H1 (cell line): ENCODE results near the gene TUBA1A. TPM values are rescaled to one million over a fixed set of nuclear protein-coding genes. Genes with fewer than 3 reads are reported as not detected.

Experiments
- CTCF ChIA-PET: fragments of 300-600 bp; sonication (Branson Sonifier 250); formaldehyde crosslinking; loops from one replicate; lab custom pipeline; 2021; ENCODE audit not compliant: partially characterized antibody; lab: Charles Lee
- POLR2A ChIA-PET: fragments of 300-600 bp; sonication (Branson Sonifier 250); formaldehyde crosslinking; loops from one replicate; lab custom pipeline; 2021; ENCODE audit warnings: inconsistent platforms; ENCODE audit not compliant: partially characterized antibody; lab: Charles Lee
- DNase-seq, 2 experiments: peaks; one replicate each; pipeline versions ENCODE4 v3.0.0 to v3.0.0-alpha.2; 2010 to 2022; ENCODE audit warnings: low spot score in 2 of 2, low read depth in 1 of 2, mixed read lengths in 1 of 2
- FAIRE-seq: peaks from 2 replicates; lab custom pipeline; 2011; peaks lifted over from hg19 to GRCh38; lab: Jason Lieb, UNC
- H2AFZ ChIP-seq: 2 replicates; pipeline ENCODE4 v1.8.1; 2012; ENCODE audit warnings: low read length, inconsistent platforms
- H2AK5ac ChIP-seq: 2 replicates; pipeline ENCODE4 v1.6.1; 2013; ENCODE audit warnings: low read depth, low read length
- H2BK120ac ChIP-seq: replicated peaks from 2 replicates; pipeline ENCODE3; 2013; ENCODE audit warnings: low read depth, low read length, inconsistent platforms
- H2BK12ac ChIP-seq: 2 replicates; pipeline ENCODE4 v1.6.1; 2013; ENCODE audit warnings: low read depth, low read length
- H2BK15ac ChIP-seq: 2 replicates; pipeline ENCODE4 v1.6.1; 2013; ENCODE audit warnings: low read length
- H2BK20ac ChIP-seq: 2 replicates; pipeline ENCODE4 v1.6.1; 2013; ENCODE audit warnings: low read length
- H2BK5ac ChIP-seq: 2 replicates; pipeline ENCODE4 v1.6.1; 2013; ENCODE audit warnings: low read depth, low read length
- H3K14ac ChIP-seq: 2 replicates; pipeline ENCODE4 v1.6.1; 2013; ENCODE audit warnings: inconsistent platforms; ENCODE audit not compliant: insufficient read length
- H3K18ac ChIP-seq: 2 replicates; pipeline ENCODE4 v1.6.1; 2013; ENCODE audit warnings: low read length; ENCODE audit errors: extremely low read depth
- H3K23ac ChIP-seq: 2 replicates; pipeline ENCODE4 v1.6.1; 2013; ENCODE audit warnings: inconsistent platforms; ENCODE audit not compliant: insufficient read length
- H3K23me2 ChIP-seq: 2 replicates; pipeline ENCODE4 v1.6.1; 2013; ENCODE audit warnings: low read depth, low read length
- H3K27ac ChIP-seq: 2 replicates; pipeline ENCODE4 v1.6.1; 2011; ENCODE audit warnings: low read depth, low read length, inconsistent platforms
- H3K27me3 ChIP-seq, 4 experiments: replicated peaks in 1 of 4; 1 replicate in 1 of 4; 2 replicates in 3 of 4; pipeline versions ENCODE4 v1.6.1 to v1.8.1; 2011 to 2013; ENCODE audit warnings: low read length in 3 of 4, mild to moderate bottlenecking in 3 of 4, inconsistent platforms in 2 of 4, mixed read lengths in 2 of 4, moderate library complexity in 1 of 4; ENCODE audit not compliant: control insufficient read depth in 3 of 4, insufficient read depth in 3 of 4; ENCODE audit errors: extremely low read depth in 1 of 4
- H3K36me3 ChIP-seq, 4 experiments: 2 replicates each; pipeline versions ENCODE4 v1.6.1 to v1.8.1; 2011 to 2013; ENCODE audit warnings: mild to moderate bottlenecking in 4 of 4, low read length in 3 of 4, moderate library complexity in 2 of 4, control low read depth in 1 of 4, inconsistent platforms in 1 of 4; ENCODE audit not compliant: insufficient read depth in 4 of 4, control insufficient read depth in 2 of 4
- H3K4ac ChIP-seq: replicated peaks from 2 replicates; pipeline ENCODE3; 2013; ENCODE audit warnings: low read length, low read depth, mixed read lengths, inconsistent platforms; ENCODE audit not compliant: insufficient read length
- H3K4me1 ChIP-seq, 4 experiments: replicated peaks in 1 of 4; 1 replicate in 1 of 4; 2 replicates in 3 of 4; pipeline versions ENCODE4 v1.6.1 to v1.8.1; 2011 to 2013; ENCODE audit warnings: low read length in 3 of 4, inconsistent platforms in 2 of 4, mixed read lengths in 1 of 4; ENCODE audit not compliant: insufficient read depth in 4 of 4, control insufficient read depth in 3 of 4
- H3K4me2 ChIP-seq, 2 experiments: 2 replicates each; pipeline versions ENCODE4 v1.6.1 to v1.8.1; 2011 to 2013; ENCODE audit warnings: low read depth in 2 of 2, low read length in 2 of 2, control low read depth in 1 of 2, inconsistent platforms in 1 of 2, mild to moderate bottlenecking in 1 of 2; ENCODE audit not compliant: insufficient read depth in 1 of 2
- H3K4me3 ChIP-seq, 4 experiments: fragments of 200-600, 300-600 bp in 1 of 4; sonication (generic), shearing (Covaris generic), sonication (Bioruptor Twin) in 1 of 4; 2 replicates each; pipeline versions ENCODE4 v1.5.1 to v1.8.1; 2011 to 2016; ENCODE audit warnings: low read length in 4 of 4, low read depth in 3 of 4, control low read depth in 2 of 4, inconsistent platforms in 2 of 4, mild to moderate bottlenecking in 2 of 4, mixed read lengths in 1 of 4, moderate library complexity in 1 of 4; ENCODE audit not compliant: insufficient read depth in 2 of 4; ENCODE audit errors: extremely low read depth in 1 of 4
- H3K56ac ChIP-seq: replicated peaks from 2 replicates; pipeline ENCODE3; 2013; ENCODE audit warnings: low read depth, mild to moderate bottlenecking, mixed read lengths, low read length, inconsistent platforms; ENCODE audit not compliant: insufficient read length
- H3K79me1 ChIP-seq: 2 replicates; pipeline ENCODE4 v1.6.1; 2013; ENCODE audit warnings: low read depth, low read length, control low read depth
- H3K79me2 ChIP-seq, 2 experiments: 2 replicates each; pipeline versions ENCODE4 v1.6.1 to v1.8.1; 2012 to 2013; ENCODE audit warnings: low read length in 2 of 2, mild to moderate bottlenecking in 2 of 2, inconsistent platforms in 1 of 2; ENCODE audit not compliant: insufficient read depth in 2 of 2, control insufficient read depth in 1 of 2
- H3K9ac ChIP-seq, 4 experiments: replicated peaks in 1 of 4; 1 replicate in 1 of 4; 2 replicates in 3 of 4; pipeline versions ENCODE4 v1.6.1 to v1.8.1; 2011 to 2013; ENCODE audit warnings: low read depth in 3 of 4, low read length in 3 of 4, control low read depth in 2 of 4, mild to moderate bottlenecking in 2 of 4, moderate library complexity in 2 of 4, inconsistent platforms in 1 of 4; ENCODE audit errors: extremely low read depth in 1 of 4
- H3K9me3 ChIP-seq, 2 experiments: 2 replicates each; pipeline versions ENCODE4 v1.6.1 to v1.8.1; 2012 to 2013; ENCODE audit warnings: mild to moderate bottlenecking in 2 of 2, moderate library complexity in 2 of 2, control low read depth in 1 of 2, inconsistent platforms in 1 of 2, low read depth in 1 of 2, low read length in 1 of 2, mixed read lengths in 1 of 2; ENCODE audit not compliant: insufficient read depth in 2 of 2
- H4K20me1 ChIP-seq, 2 experiments: replicated peaks in 1 of 2; 2 replicates each; pipeline versions ENCODE3 to v1.8.1; 2011 to 2013; ENCODE audit warnings: inconsistent platforms in 2 of 2, low read length in 2 of 2, mild to moderate bottlenecking in 1 of 2; ENCODE audit not compliant: insufficient read depth in 2 of 2, control insufficient read depth in 1 of 2
- H4K5ac ChIP-seq: 2 replicates; pipeline ENCODE4 v1.6.1; 2013; ENCODE audit warnings: low read length, low read depth, mixed read lengths, inconsistent platforms; ENCODE audit not compliant: insufficient read length
- H4K8ac ChIP-seq: 2 replicates; pipeline ENCODE4 v1.8.0; 2013; ENCODE audit warnings: mild to moderate bottlenecking, moderate library complexity, low read length, inconsistent platforms; ENCODE audit not compliant: insufficient read depth; ENCODE audit errors: extremely low read depth
- H4K91ac ChIP-seq: replicated peaks from 2 replicates; pipeline ENCODE3; 2013; ENCODE audit warnings: low read length, mixed read lengths, inconsistent platforms; ENCODE audit not compliant: insufficient read length
- CHD1 ChIP-seq: IDR thresholded peaks from 2 replicates; pipeline ENCODE4 v1.6.1; 2012; ENCODE audit warnings: low read depth, low read length, improper control_type of control experiment
- CHD2 ChIP-seq: IDR thresholded peaks from 2 replicates; pipeline ENCODE4 v1.6.1; 2012; ENCODE audit warnings: low read length, improper control_type of control experiment
- HDAC2 ChIP-seq, 2 experiments: fragments of 300-600 bp in 1 of 2; sonication (generic) in 1 of 2; IDR thresholded peaks; 2 replicates each; pipeline ENCODE4 v1.6.1; 2011 to 2012; ENCODE audit warnings: low read depth in 2 of 2, low read length in 2 of 2, mild to moderate bottlenecking in 2 of 2, moderate library complexity in 2 of 2, borderline replicate concordance in 1 of 2, inconsistent platforms in 1 of 2
- JUN ChIP-seq: IDR thresholded peaks from 2 replicates; pipeline ENCODE4 v1.6.1; 2011; ENCODE audit warnings: low read depth, mild to moderate bottlenecking, improper control_type of control experiment, low read length
- KDM5A ChIP-seq: fragments of 200-600 bp; IDR thresholded peaks from 2 replicates; pipeline ENCODE4 v1.7.1; 2012; ENCODE audit warnings: mild to moderate bottlenecking, low read length, inconsistent platforms, mixed read lengths
- MAX ChIP-seq: IDR thresholded peaks from 2 replicates; pipeline ENCODE4 v1.6.1; 2012; ENCODE audit warnings: inconsistent platforms
- RFX5 ChIP-seq: IDR thresholded peaks from 2 replicates; pipeline ENCODE4 v1.6.1; 2011; ENCODE audit warnings: low read depth, low read length, improper control_type of control experiment, borderline replicate concordance
- SIN3A ChIP-seq, 2 experiments: IDR thresholded peaks in 1 of 2; conservative IDR thresholded peaks in 1 of 2; 2 replicates each; pipeline ENCODE4 v1.6.1; 2011 to 2012; ENCODE audit warnings: low read length in 2 of 2, improper control_type of control experiment in 1 of 2, low read depth in 1 of 2, mild to moderate bottlenecking in 1 of 2
- SP2 ChIP-seq: IDR thresholded peaks from 2 replicates; pipeline ENCODE4 v1.6.1; 2012; ENCODE audit warnings: mild to moderate bottlenecking, low read length, inconsistent platforms
- SRF ChIP-seq: IDR thresholded peaks from 2 replicates; pipeline ENCODE4 v1.6.1; 2011; ENCODE audit warnings: mild to moderate bottlenecking, low read depth, low read length, moderate library complexity
- WGBS, 2 experiments: shearing (Covaris generic) in 1 of 2; methylation state at CpG; one replicate each; pipeline versions ENCODE4 v1.1.6 to v1.1.7; 2013 to 2015; ENCODE audit warnings: low lambda C conversion rate in 2 of 2, mixed read lengths in 2 of 2, inconsistent platforms in 1 of 2, low coverage in 1 of 2, missing lambda C conversion rate in 1 of 2; ENCODE audit not compliant: insufficient replicate concordance in 2 of 2, insufficient coverage in 1 of 2, insufficient read length in 1 of 2; ENCODE audit errors: extremely low coverage in 1 of 2, missing lambda C conversion rate in 1 of 2; 5-methylcytosine and 5-hydroxymethylcytosine counted together
- polyA plus RNA-seq, 7 experiments: library from polyadenylated mRNA; depleted of rRNA in 3 of 7; stranded (reverse) in 5 of 7; unstranded in 2 of 7; fragments of >200 nt in 5 of 7; fragments of 200-250 nt in 2 of 7; gene quantifications; 1 replicate in 5 of 7; 2 replicates in 1 of 7; 4 replicates in 1 of 7; pipeline versions ENCODE4 v1.2.1 to v1.2.3, GENCODE V29; 2011 to 2013; ENCODE audit warnings: missing spikeins in 2 of 7, mixed read lengths in 2 of 7
- total RNA-seq: library from RNA; stranded (reverse); fragmentation: NEBNext Ultra II Directional; extraction: Animal tissue kit (Norgen Biotek cat#: 25700); gene quantifications from 2 replicates; pipeline ENCODE4 v1.2.1, GENCODE V29; 2021

TUBA1A gene
- total and polyA plus RNA-seq, 2 of the 8 experiments (the other 6 are each of a cell fraction or from before 2014, with no cell fraction given) = 283 to 1,018 TPM

GRCh38 chr12:49219417-49220026, 30.6 kb upstream of the TUBA1A start:
- Histone ChIP-seq H2BK5ac (no peak overlapping the region), H2BK15ac (no peak overlapping the region), H2AK5ac (no peak overlapping the region), H3K9me3 (no peaks in the 10 kb centered on the region), H3K56ac (no peak overlapping the region), H3K4ac (no peak overlapping the region), H3K4me1 (peaks cover 0 to 6% (median 4%) of the 10 kb centered on the region in 4 experiments; a peak in 4 of 7 replicates), H2AFZ (peak overlapping the region; percentile 59; the same call in 1 of the 2 replicates), H3K4me2 (no peak overlapping the region), H4K91ac (no peak overlapping the region), H2BK20ac (no peak overlapping the region), H3K23me2 (no peaks in the 10 kb centered on the region), H4K8ac (no peak overlapping the region), H2BK12ac (no peak overlapping the region), H3K79me1 (no peaks in the 10 kb centered on the region), H3K27me3 (no peaks in the 10 kb centered on the region), H3K14ac (no peak overlapping the region), H4K5ac (no peak overlapping the region), H3K27ac (no peak overlapping the region), H3K79me2 (no peaks in the 10 kb centered on the region), H3K23ac (no peak overlapping the region), H2BK120ac (no peak overlapping the region), H4K20me1 (no peaks in the 10 kb centered on the region), H3K4me3 (no peak overlapping the region), H3K36me3 (no peaks in the 10 kb centered on the region), H3K18ac (no peak overlapping the region), H3K9ac (no peak overlapping the region)
- no peak for TF ChIP-seq SIN3A (conservative IDR thresholded peaks at IDR 0.05 in 1 of 2, IDR thresholded peaks at IDR 0.05 in 1 of 2; ENCODE audit: low read depth in 1 of 2, low read length in 2 of 2)
- TF ChIP-seq HDAC2 (IDR thresholded peaks at IDR 0.05; ENCODE audit: borderline replicate concordance in 1 of 2, low read depth in 2 of 2, low read length in 2 of 2) = no peak
- TF ChIP-seq RFX5 = no peak
- TF ChIP-seq SP2 = no peak
- no peak for TF ChIP-seq KDM5A
- TF ChIP-seq MAX = no peak
- no peak for TF ChIP-seq SRF
- TF ChIP-seq JUN = no peak
- no peak for TF ChIP-seq CHD2
- TF ChIP-seq CHD1 = no peak
- ChIA-PET POLR2A (no interaction called here), CTCF (interaction anchor here (1.3 to 3.4 kb wide), 2 partner anchors 120 to 131 kb away, joined by 3 to 9 read pairs; no protein-coding TSS in a partner anchor)
- FAIRE-seq (no peak), DNase-seq (no peak)
- WGBS, 2 experiments = 89% methylated on average over 11 of the region's 11 CpGs; no CpG with 5 or more reads in 1 of the 2 experiments
